HG03354 (cell line): Measurements from ENCODE around the gene RUNX3.
"Not testable (repeated sequence)": the region's sequence is repeated elsewhere in the genome, so short reads cannot be mapped to it uniquely, and the experiment has no call there.

Experiments used
- ATAC-seq: cut with Tn5 transposase; IDR thresholded peaks from one replicate; pipeline ENCODE4 v1.9.1; 2021; ENCODE audit warnings: mild to moderate bottlenecking; ENCODE audit not compliant: unreplicated experiment, poor library complexity, severe bottlenecking

The RUNX3 gene

GRCh38 chr1:24892188-24893153, 37.6 kb downstream of the RUNX3 start:
- no peak for ATAC-seq

DNA sequence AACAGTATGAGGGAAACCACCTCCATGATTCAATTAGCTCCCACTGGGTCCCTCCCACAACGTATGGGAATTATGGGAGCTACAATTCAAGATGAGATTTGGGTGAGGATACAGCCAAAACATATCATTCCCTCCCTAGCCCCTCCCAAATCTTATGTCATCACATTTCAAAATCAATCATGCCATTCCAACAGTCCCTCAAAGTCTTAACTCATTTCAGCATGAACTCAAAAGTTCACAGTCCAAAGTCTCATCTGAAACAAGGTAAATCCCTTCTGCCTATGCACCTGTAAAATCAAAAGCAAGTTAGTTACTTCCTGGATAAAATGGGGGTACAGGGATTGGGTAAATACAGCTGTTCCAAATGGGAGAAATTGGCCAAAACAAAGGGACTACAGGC, 38.7 kb downstream of the RUNX3 start:
- not testable (repeated sequence) for ATAC-seq

- ATAC-seq: no peak
Observed at GRCh38 chr1:24890887-24891286, 39.2 kb downstream of the RUNX3 start.

- ATAC-seq: no peak
Observed at GRCh38 chr1:24888971-24889676, 41.0 kb downstream of the RUNX3 start.

- no peak for ATAC-seq
Observed at GRCh38 chr1:24888061-24888970, 41.8 kb downstream of the RUNX3 start.

GRCh38 chr1:24886241-24886640, 43.8 kb downstream of the RUNX3 start:
- ATAC-seq: no peak

DNA sequence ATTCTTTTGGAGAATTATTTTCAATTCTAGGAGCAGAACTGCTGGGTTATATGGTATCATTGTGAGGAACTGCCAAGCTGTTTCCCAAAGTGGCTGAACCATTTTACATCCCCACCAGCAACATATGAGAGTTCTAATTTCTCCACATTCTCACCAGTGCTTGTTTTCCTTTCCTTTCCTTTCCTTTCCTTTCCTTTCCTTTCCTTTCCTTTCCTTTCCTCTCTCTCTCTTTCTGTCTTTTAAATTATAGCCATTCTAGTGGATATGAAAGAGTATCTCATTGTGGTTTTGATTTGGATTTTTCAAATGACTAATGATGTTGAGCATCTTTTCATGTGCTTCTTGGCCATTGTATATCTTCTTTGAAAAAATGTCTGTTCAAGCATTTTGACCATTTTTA, 45.3 kb downstream of the RUNX3 start:
- ATAC-seq: no peak

GRCh38 chr1:24881034-24881433, 49.0 kb downstream of the RUNX3 start:
- ATAC-seq: no peak

DNA sequence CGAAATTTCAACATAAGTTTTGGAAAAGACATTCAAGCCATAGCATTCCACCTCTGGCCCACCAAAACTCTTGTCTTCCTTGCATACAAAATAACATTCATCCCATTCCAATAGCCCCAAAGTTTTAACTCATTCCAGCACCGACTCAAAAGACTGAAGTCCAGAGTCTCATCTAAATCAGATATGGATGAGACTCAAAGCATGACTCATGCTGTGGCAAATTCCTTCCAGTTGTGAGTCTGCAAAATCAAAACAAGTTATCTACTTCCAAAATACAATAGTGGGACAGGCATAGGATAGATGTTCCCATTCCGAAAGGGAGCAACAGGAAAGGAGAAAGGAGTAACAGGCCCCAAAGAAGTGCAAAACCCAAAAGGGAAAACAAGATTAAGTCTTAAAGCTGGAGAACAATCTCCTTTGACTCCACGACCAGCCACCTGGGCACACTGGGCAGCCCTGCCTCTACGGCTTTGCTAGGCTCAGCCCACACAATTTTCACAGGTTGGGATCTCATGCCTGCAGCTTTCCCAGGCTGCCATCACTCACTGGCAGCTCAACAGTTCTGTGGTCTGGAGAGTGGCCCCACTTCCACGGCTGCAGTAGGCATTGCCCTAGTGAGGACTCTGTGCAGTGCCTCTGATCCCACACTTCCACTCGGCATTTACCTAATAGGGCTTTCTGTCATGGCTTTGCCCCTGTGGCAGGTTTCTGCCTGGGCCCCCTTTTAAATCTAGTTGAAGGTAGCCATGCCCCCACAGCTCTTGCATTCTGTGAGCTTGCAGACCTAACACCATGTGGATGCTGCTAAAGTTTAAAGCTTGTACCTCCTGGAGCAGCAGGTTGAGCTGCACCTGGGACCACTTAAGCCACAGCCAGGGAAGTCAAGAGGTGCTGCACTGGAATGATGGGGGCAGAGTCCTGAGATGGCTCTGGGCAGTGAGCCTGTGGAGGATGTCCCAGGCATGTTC, 51.0 kb downstream of the RUNX3 start:
- ATAC-seq: no peak

GRCh38 chr1:24878045-24878444, 52.0 kb downstream of the RUNX3 start:
- ATAC-seq: no peak

- no peak for ATAC-seq
Observed at GRCh38 chr1:24875991-24876506, 54.0 kb downstream of the RUNX3 start.

DNA sequence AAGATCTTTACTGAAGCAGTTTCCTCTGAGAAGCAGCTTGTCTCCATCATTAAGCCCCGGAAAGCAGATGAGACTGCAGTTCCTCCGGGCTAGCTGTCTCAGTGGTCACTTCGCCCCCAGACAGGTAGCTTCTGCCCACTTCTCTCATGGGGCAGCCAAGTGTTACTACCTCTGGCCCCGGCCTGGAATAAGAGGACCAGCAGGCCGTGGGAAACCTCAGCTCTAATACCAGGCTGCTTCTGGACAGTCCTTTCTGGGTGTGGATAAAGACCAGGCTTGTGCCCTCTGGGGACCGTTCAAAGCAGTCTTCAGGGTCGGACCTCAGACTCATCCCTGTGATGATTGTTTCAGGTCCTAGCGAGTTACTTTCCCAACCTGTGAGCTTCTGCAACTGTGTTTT, 54.8 kb downstream of the RUNX3 start:
- ATAC-seq: no peak

GRCh38 chr1:24874611-24875234, 55.4 kb downstream of the RUNX3 start:
- no peak for ATAC-seq

DNA sequence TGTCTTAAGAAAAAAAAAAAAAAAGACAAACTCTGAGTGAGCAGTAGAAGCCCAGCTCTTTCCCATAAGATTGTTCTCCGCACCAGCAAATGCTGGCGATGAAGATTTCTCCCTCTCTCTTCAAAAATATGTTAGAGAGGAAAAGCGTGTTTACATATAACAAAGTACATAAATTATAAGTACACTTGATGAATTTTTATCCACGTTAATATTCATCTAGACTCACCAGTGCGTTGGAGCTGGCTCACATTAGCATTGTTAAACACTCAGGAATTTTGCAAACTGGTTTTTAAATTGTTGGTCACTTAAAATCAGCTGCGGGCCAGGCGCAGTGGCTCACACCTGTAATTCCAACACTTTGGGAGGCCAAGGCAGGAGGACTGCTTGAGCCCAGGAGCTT, 56.0 kb downstream of the RUNX3 start:
- no peak for ATAC-seq

GRCh38 chr1:24873148-24873547, 56.9 kb downstream of the RUNX3 start:
- ATAC-seq: no peak

- ATAC-seq: no peak
Observed at GRCh38 chr1:24872061-24872850, 57.8 kb downstream of the RUNX3 start.

DNA sequence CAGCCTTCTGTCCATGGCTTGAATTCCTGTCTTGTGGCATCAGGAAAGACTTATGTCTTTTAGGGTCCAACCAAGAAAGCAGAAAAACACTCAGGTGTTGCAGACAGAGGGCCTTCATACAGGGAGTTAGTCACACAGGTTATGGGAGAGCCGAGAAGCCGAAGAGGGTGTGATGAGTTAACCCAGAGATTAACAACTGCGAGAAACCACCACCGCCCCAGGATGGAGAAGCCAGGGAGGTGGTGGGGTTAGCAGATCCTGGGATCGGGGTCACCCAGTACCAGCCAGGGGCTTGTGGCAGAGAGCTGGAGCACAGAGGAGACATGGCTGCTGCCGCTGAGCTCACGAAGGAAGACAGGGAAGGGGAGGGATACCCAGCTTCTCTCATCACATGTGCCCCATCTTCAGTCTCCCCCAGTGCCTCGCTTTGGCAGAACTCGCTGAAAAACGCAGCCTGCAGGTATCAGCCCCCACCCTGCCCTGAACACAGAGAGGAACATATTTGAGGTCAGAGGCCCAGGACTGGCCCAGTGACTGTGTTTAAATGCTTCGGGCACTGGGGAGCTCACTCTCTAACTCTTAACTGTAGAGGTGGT, 58.7 kb downstream of the RUNX3 start:
- no peak for ATAC-seq
